Fibroblast of the conjunctiva (primary cell): ENCODE measurements around the gene MAP3K14.
"Not testable (repeated sequence)": the region's sequence is repeated elsewhere in the genome, so short reads cannot be mapped to it uniquely, and the experiment has no call there.

ENCODE experiments used
- DNase-seq: peaks from one replicate; pipeline ENCODE4 v3.0.0-alpha.2; 2010; ENCODE audit warnings: low read depth

Gene MAP3K14

DNA sequence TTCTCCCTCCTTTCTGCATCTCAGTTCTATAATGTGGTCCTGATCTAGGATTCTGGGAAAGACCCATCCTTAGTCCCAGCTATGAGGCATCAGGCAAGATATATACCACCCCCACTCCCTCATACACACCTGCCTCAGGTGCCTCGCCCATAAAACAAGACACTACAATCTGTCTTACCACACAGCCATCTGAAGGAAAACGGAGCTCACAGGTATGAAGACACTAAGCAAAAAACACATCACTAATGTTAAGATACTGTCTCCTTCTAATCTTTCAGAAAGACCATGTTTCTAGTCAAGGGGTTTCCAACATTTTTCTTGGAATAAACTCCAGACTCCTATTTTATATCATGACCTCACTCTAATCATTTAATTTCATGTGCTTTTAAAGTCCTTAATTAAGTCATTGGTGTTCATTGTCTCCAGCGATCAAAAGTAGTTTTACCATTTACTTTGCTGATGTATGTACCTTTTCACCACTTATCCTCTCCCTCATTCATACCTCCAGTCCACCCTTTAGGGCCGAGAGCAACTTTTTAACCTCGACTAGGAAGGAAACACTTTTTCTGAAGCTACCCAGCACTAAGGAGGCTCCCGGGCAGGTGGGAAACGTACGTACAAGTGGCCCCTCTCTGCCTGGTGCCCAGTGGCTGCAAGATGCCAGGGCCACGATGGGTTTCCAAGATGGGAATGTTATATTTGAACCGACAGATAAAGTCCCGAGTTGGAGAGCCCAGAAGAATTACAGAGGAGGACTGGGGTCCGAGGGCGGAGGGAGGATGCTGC is 979 bp downstream of the MAP3K14 start:
- no peak for DNase-seq

DNA sequence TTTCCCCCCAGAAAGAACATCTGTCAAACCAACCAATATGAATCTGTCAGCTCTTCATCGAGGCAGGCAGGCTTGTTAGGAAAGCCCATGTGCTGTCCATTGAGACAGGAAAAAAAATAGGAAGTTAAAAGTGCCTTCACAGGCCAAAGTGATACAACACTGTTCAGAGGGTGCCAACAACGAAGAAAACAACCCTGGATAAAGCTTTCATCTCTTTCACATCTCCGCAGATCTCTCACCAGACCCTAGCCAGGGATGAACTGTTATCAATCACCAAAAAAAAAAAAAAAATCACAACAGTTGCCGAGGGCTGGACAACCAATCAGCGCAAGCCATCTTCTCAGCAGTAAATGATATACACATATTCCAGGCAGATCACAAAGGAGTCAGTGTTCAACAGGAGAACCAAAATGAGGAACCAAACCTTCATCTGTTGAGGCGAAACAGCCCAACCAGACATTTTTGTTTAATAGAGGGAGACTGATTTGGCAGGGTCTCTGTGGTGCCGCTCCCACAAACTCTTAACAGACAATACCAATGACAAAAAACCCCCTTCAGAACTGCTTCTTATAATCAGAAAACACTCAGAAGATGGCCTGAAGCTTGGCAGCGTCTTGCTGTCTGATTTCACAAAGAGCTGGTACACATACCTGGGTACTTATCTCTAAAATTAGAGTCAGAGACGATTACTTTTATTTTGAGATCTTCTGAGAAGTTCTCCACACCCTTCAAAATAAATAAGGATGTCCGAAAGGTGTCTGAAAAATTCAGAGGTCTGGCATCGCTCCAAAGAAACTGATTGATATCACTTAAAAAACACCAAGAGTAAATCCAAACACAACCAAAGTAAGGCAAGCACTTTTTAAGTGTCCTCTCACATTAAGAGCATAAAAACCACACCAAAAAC is 1.8 kb downstream of the MAP3K14 start:
- DNase-seq, result no peak

DNA sequence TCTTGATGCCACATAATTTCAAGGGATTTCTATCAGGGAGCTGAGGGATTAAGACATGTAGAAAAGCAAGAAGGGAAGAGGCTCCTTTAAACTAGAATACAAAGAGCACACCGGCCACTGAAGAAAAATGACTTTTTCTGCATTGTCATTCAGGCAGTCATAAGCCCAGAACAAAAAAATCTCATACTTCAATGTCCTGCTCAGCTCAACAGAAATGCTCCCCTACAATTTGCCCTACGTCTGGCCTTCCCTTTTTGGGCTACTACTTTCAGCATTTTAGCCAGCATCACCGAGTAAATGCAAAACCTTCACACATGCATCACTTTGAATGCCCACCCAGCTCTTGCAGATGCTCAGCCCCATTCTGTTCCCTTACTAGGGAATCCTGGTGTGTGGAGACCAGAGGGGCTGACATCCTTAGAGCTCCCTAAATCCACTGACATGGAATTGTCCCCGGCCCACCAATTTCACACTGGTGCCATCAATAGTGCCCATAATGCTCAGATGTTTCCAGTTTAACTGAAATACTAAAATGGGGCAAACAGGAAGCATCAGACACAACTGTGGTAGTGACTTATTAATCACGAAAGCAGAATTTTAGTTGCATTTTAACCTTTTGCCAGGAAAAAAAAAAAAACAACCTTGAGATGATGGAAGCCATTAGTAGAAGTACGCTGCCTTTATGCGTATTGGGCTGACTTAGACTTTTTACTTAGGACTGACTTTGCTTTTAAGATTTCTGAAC is 2.7 kb downstream of the MAP3K14 start:
- DNase-seq, result no peak

DNA sequence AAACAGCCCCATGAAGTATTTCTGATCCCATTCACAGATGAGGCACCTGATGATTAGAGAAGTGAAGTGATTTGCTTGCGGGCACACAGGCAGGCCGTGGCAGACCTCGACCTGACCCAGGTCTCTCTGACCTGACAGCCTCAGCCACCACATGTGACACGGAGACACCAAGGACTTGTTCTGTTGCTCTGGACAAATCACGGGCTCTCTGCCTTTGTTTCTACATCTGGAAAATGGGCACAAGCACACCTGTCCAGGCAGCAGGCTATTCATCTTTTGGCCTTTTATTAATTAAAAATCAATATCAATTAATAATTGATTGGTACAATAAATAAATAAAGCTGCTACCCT is 3.4 kb downstream of the MAP3K14 start:
- no peak for DNase-seq

DNA sequence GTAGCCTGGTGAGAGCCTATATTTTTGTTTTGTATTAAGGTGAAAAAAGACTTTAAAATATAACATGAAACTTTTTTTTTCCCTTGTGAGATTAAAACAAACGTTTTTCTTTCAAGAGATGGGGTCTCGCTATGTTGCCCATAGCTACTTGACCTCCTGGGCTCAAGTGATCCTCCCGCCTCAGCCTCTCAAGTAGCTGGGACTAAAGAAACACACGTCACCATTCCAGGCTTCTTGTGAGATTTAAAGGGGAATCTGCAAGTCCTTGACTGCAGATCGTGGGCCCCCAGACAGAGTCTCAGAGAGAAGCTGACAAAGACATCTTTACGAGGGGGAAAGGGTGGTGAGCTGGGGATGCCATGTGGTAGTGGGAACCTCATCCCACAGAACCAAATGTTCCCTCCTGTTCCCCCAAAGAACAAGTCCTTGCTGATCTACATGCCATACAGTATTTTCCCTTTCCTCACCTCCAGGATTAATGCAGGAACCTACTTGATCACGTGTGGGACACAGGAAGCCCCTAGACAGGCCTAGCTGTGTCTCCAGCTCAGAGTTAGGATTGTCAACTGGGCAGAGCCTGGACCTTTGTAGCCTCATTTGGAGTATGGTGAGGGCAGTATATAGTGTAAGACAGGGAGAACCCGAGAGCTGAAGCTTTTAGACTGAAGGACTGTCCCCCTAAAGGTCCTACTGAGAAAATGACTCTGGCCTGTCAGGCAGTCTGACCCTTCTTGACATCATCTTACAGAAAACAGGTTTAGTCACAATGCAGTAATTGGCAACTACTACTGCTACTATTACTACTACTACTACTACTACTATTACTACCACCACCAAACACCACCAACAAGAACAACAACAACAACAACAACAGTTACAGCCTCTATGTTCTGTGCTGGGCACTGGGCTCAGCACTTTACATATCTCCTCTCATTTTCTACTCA is 4.1 kb downstream of the MAP3K14 start:
- DNase-seq, result no peak

DNA sequence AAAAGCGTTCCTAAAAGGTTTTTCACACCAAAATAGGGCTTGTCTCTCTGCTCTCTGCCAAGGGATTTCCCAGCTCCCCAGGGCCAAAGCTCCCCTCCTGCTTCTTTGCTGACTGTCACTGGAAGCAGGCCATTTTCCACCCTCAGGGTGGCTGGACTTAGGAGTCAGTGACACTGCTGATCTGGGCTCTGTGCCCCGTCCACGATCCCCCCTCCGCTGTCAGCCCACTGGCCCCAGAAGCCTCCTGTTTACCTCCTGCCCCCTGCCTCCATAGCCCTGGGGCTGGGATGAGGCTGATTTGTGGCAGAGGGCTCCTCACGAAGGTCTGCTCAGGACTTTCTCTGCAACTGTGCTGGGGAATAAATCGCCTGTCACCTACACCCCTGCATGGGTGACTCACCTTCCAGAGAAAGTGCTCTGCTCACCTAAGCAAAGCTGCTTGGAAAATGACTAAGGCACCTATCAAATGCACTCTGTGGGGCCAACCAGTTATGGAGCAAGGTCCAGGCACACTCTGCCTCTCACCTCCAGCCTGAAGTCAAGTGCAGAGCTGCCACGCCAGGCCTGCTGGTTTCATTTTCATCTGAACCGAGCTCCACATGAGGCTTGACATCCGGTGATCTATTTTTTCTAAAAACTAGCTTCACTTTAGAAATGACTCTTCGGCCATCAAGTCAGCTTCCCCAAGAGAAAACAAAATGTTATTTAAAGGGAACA is 4.9 kb downstream of the MAP3K14 start:
- DNase-seq, result no peak

DNA sequence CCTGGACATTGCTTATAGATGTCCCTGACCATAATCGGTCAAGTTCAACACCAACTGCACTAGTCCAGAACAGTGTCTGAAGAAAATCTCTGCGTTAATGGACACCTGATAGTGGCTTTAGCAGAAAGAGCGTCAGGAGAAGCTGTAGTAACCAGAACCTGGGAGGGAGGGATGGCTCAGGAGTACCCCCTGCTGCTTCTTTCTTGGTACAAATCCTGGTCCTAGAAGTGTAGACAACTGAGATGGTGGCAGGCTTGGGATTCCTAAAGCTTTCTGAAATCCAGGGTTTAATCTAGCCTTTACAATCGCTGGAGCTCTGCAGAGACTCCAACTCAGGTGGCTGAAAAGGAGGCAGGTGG is 5.4 kb downstream of the MAP3K14 start:
- DNase-seq, result no peak

DNA sequence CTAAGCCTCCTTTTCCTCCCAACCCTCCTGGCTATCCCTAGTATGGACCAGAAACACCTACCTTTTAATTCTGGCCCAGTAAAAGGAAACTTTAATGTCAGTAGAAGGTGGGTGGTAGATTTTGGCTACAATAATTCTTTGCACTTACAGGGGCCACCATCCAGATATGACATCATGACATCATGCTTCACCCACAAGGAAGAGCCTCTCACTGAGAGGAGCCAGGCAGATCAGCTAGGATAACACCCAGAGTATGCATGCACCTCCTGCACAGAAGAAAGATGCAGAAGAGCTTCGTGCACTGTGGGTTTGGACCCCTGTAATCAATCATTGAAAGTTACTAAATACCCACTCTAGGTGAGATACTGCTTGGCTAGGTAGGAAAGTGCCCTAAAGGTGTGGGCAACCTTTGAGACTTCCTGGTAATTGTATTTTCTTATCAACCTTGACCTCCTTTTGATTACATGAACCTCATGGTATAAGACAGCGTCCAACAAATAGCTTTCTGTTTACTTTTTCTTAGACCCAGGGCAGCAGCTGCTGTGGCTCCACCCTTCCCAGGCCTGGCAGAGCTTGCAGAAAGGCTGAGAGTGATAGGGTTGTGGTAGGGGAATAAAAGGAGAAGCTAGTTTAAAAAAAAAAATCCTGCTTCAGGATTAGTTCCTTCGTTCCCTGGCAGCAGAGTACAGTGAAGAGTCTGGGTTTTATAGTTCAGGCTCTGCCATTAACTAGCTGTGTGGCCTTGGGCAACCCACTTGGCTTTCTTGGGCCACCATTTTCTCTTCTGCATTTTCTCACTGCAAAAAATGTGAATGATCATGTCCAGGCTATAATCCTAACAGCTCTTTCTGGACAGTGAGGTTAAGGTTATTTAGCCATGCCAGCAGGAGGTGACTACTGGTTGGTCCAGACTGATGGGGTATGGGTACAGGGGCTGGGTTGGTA is 6.2 kb downstream of the MAP3K14 start:
- peak; percentile 29 for DNase-seq

DNA sequence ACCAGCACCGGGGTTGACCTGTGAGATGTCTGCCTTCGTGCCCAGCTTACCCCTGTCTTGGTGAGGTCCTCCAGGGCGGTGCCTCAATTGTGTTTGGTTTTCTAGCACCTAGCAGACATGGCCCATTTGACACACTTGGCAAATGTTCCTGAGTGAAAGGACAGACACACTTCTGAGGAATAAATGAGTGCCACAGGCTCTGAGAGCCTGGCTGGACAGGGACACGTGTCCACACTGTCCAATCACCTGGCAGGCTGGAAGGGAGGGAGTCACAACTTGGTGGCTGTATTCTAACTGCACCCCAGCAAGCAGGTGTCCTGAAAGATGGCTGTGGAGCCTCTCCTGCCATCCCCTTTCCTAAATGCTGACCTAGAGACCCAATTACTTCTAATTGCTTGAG is 7.4 kb downstream of the MAP3K14 start:
- no peak for DNase-seq

DNA sequence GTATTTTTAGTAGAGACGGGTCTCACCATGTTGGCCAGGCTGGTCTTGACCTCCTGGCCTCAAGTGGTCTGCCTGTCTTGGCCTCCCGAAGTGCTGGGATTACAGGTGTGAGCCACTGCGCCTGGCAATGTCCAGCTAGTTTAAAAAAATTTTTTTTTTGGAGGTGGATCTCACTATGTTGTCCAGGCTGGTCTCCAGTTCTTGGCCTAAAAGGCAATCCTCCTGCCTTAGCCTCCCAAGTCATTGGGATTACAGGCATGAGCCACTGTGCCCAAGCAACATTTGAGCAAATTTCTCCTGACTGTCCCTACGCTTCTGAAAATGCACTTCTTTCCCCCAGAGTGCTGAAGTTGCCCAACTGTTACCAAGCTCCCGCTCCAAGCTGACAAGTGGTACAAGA is 8.0 kb downstream of the MAP3K14 start:
- DNase-seq, result no peak

DNA sequence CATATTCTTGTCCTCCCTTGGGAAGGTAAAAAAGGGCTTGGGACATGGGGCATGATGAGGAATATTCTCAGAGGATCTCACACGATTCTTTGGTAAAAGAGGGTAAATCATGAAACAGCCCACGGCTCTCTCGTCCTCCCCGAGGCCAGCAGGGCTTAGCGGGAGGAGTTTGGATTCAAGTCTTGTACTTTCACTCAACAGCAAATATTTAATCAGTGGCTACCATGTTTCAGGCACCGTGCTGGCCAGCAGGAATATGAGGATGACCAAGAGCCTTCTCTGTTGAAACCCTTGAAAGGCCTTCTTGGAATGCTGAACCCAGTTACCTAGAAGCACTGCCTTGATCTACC is 8.8 kb downstream of the MAP3K14 start:
- no peak for DNase-seq

DNA sequence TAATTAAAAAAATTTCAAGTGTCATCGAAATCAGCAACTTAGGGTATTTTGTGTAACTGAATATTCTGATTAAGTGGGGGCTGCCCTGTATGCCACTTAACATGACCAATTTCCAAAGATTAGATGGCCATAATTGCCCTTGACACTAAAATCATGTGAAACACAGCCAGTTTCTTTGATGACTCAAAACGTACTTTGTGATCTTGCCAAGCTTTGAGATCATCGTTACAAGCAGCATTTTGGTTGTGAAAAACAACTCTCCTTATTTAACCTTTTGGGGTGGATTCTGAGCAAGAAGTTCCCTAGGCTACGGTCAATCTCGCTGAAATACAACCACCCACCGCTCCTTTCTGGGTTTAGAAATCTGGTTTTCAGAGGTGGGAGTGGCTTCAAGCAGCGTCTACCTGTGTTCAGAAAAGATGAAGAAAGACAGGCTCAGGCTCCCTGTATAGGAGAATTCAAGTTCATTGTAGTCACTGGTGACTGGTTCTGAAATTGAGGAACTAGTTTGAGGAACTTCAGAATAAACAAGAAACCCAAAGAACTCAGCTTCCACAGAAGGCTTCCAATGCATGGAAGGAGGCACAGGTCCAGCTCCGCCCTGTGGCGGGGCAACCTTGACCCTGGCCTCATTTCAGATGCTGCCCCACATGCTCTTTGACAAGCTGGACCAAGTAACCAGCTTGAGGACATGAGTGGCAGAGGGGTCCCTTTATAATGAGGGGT is 9.4 kb downstream of the MAP3K14 start:
- peak; percentile 87 for DNase-seq

DNA sequence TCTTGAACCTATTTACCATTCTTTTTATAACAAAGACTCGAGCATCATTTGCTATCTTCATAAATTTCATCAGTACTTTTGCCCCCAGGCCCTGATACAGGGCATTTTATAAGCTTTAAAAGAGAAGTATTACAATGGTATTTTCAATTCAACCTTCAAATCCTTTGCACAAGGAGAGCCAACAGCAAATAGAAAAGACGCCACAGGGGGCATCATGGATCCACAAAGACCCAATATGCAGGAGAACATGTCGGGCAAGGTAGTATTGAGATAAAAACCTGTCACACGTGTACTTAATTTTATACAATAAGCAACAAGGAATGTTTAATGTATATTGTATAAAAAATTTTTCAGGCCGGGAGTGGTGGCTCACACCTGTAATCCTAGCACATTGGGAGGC is 10.2 kb downstream of the MAP3K14 start:
- no peak for DNase-seq

DNA sequence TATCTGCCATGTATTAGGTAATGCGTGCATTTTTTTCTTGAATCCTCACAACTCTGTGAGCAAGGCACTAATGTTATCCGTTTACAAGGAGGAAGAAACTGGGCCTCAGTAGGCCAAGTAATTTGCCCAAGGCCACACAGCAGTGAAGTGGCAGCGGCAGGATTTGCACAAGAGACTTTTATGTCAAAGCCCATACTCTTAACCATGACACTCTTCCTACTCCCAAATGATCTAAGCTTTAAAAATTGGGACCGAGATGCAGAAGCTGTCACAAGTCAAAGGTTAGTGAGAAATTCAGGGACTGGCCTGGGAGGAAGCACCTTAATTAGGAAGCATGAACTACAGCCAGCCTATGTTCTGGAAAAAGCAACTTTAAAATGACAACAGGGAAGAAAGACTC is 10.7 kb downstream of the MAP3K14 start:
- no peak for DNase-seq

DNA sequence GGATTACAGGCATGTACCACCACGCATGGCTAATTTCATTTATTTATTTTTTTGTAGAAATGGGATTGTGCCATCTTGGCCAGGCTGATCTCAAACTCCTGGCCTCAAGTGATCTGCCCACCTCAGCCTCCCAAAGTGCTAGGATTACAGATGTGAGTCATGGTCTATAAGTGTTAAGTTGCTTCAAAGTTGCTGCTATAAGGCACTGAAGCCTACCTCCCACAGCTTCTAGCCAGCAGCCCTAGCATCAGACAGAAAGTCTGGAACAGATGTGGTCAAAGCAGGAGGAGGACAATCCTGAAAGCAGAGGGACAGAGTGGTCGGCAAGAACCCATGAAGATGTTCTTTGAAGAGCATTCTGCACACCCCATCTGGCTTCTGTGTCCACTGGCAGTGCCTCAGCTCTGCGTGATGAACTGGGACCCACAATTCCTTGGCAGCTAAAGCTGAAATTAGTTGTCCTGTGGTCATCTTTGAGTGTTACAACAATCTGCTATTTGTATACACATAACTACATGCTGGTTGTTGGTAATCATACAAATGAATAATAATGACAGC is 11.2 kb downstream of the MAP3K14 start:
- peak; percentile 46 for DNase-seq

DNA sequence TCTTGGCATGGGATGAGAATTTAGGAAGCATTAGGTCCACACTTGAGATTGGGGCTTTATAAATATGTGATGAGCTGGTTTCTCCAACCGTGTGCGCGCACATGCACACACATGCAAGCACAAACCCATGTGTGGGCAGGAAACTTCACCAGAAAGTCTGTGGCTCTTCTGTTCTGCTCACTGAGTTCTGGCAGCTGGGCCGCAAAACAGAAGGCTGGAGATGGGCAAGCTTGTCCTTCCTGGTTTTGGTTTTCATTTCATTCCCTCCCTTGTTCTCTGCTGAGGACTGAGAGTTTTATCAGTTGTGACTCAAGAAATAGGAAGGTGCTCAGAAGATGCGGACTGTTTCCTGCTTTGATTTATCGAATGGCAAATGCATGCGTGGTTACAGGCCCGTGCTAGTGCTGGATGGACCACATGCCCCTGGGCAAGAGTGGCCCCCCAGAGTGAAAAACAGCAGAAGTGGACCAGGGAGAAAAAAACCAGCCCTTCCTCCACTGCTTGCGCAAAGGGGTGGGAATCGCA is 14.1 kb downstream of the MAP3K14 start:
- DNase-seq, result no peak

DNA sequence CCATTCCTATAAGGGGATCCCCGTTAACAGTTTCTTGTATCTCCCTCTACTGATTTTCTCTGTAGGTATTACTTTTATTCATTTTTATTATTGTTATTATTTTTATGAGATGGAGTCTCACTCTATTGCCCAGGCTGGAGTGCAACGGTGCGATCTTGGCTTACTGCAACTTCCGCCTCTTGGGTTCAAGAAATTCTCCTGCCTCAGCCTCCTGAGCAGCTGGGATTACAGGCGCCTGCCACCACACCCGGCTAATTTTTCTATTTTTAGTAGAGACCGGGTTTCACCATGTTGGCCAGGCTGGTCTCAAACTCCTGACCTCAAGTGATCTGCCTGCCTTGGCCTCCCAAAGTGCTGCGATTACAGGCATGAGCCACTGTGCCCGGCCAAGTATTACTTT is 14.6 kb downstream of the MAP3K14 start:
- not testable (repeated sequence) for DNase-seq

DNA sequence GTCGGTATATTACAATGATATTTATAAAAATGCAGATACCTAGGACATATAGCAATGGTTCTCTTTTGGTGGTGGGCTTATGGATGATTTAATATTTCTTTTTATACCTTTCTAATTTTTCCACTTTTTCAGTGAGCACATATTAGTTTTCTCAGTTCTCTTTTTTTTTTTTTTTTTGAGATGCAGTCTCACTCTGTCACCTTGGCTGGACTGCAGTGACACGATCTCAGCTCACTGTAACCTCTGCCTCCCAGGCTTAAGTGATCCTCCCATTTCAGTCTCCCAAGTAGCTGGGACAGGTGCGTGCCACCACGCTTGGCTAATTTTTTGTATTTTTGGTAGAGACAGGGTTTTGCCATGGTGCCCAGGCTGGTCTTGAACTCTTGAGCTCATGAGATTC is 15.1 kb downstream of the MAP3K14 start:
- DNase-seq, result no peak
